Astrocyte of the spinal cord (primary cell): ENCODE measurements around the gene ANKRD24.

Experiments used
- DNase-seq: peaks from one replicate; pipeline ENCODE4 v3.0.0; 2011; ENCODE audit warnings: low read depth, low spot score
- H3K4me3 ChIP-seq: 2 replicates; pipeline ENCODE4 v1.5.1; 2011; ENCODE audit warnings: low read depth, mild to moderate bottlenecking, low read length, moderate library complexity
- in situ Hi-C: cut with HindIII; loops from 2 replicates; pipeline ENCODE4 v1.10.0; 2017; ENCODE audit warnings: low sequenced_read_pairs
- TF ChIP-seq, protein P1 (sequence below): IDR thresholded peaks from 2 replicates; pipeline ENCODE4 v1.5.1; 2012; ENCODE audit warnings: low read depth, mild to moderate bottlenecking, low read length, inconsistent platforms

The ANKRD24 gene

DNA sequence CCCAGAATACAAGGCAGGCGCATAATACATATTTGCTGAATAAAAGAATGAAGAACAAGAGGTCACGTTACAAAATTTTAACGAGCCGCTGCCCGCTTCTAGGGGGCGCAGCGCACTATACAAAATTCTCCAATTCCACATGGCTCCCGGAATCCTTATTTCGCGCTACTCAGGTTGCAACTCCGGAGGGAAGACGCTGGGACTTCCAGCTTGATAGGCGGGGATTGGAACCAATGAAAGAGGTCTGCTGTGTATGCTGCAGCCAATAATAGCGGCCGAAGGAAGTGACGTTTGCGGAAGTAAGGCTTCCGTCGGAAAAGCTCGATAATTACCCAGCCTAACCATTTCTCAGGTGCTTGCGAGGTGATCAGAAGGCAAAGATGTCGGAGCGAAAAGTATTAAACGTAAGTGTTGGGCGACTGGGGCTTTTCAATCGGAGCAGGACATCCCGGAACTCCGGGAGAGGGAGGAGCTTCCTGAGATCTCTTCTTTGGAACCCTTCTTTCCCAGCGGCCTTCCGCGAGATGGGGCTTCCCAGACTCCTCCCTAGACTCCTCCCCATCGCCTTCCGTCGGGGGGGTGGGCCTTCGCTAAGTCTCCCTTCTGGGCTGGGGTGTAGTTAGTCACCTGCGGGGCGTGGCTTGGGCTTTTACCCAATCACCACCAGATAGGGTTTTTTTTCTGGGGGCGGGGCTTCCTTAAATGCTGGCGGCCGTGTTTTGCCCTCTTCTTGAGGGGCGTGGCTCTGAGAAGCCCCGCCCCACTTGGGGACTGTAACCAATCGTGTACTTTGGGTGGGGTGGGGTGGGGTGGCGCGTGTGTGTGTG lies 64.5 kb downstream of the ANKRD24 start, which contains the start of gene YJU2:
YJU2 (plus strand) TSS at position 314 of the 827 bp plus-strand sequence; CDS start at position 381, 67 bp downstream.
- peak within 1 kb of the TSS; percentile 86 for H3K4me3 ChIP-seq
- DNase-seq, result peak; percentile 99
- in situ Hi-C loops, result no loop called here
- TF ChIP-seq, protein P1, sequence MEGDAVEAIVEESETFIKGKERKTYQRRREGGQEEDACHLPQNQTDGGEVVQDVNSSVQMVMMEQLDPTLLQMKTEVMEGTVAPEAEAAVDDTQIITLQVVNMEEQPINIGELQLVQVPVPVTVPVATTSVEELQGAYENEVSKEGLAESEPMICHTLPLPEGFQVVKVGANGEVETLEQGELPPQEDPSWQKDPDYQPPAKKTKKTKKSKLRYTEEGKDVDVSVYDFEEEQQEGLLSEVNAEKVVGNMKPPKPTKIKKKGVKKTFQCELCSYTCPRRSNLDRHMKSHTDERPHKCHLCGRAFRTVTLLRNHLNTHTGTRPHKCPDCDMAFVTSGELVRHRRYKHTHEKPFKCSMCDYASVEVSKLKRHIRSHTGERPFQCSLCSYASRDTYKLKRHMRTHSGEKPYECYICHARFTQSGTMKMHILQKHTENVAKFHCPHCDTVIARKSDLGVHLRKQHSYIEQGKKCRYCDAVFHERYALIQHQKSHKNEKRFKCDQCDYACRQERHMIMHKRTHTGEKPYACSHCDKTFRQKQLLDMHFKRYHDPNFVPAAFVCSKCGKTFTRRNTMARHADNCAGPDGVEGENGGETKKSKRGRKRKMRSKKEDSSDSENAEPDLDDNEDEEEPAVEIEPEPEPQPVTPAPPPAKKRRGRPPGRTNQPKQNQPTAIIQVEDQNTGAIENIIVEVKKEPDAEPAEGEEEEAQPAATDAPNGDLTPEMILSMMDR, result peak; percentile 56

DNA sequence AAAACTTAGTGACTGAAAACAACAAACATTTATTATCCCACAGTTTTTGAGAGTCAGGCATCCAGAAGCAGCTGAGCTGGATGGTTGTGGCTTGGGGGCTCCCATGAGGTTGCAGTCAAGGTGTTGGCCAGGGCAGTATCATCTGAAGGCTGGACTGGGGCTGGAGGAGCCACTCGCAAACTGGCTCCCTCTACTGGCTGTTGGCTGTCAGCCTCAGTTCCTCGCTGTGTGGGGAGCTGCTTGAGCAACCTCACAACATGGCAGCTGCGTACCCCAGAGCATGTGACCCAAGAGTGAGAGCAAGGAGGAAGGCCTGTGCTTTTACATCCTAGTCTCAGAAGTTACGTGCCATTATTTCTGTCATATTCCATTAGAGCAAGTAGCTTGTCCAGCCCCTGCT lies 74.1 kb downstream of the ANKRD24 start:
- DNase-seq, result no peak
- TF ChIP-seq, protein P1, result peak; percentile 7
- H3K4me3 ChIP-seq, result no peak overlapping the region
- in situ Hi-C loops, result no loop called here

DNA sequence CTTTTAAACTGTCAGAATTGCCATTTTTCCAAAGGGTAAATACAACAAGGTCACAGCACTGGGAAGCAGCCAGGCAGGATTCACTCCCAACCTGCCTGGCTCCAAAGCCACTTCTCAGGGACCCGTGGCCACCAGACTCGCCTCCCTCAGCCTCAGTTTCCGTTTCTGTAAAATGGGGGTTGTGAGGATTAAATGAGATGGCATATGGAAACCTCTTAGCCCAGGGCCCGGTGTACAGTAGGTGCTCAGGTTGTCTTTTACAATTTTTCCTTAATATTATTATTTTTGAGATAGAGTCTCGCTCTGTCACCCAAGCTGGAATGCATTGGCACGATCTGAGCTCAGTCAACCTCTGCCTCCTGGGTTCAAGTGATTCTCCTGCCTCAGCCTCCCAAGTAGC lies 74.5 kb downstream of the ANKRD24 start:
- DNase-seq, result no peak
- TF ChIP-seq, protein P1, result no peak
- H3K4me3 ChIP-seq, result no peak overlapping the region
- in situ Hi-C loops, result no loop called here

DNA sequence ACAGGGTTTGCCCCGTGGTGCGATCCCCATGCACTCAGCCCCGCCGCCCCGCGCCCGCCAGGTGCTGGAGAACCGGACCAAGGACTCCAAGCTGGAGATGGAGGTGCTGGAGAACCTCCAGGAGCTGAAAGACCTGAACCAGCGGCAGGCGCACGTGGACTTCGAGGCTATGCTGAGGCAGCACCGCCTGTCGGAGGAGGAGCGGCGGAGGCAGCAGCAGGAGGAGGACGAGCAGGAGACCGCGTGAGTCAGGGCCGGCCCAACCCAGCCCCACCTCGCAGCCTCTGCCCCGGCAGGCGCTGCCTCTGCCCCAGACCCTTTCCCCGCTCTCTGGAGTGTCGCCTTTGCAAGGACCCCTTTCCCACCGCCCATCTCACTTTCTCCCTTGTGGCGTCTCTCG lies 75.7 kb downstream of the ANKRD24 start:
- in situ Hi-C loops, result no loop called here

DNA sequence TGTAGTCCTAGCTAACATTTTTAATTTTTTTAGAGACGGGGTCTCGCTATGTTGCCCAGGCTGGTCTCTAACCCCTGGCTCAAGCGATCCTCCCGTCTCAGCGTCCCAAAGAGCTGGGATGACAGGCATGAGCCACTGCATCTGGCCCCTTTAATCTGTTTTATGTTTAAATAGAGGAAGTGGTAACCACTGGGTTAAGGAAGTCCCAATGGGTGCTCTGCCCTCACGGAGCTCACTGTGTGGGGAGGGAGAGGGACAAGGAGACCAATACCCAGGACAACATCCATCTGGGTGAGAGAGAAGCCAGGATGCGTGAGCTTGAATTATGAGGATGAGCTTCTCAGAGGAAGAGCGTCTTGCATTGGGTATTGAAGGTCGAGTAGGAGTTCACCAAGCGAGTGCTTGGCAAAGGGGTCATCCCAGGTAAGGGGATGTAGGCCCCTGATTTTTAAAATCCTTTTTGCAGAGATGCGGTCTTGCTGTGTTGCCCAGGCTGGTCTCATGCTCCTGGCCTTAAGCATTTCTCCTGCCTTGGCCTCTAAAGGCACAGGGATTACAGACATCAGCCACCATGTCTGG lies 78.2 kb downstream of the ANKRD24 start:
- no peak overlapping the region for H3K4me3 ChIP-seq
- in situ Hi-C loops, result no loop called here
- TF ChIP-seq, protein P1, result no peak
- DNase-seq, result no peak

More for the DNA sequence above, 75.7 kb downstream of the ANKRD24 start:
- H3K4me3 ChIP-seq, result no peak overlapping the region
- TF ChIP-seq, protein P1, result no peak
- no peak for DNase-seq

DNA sequence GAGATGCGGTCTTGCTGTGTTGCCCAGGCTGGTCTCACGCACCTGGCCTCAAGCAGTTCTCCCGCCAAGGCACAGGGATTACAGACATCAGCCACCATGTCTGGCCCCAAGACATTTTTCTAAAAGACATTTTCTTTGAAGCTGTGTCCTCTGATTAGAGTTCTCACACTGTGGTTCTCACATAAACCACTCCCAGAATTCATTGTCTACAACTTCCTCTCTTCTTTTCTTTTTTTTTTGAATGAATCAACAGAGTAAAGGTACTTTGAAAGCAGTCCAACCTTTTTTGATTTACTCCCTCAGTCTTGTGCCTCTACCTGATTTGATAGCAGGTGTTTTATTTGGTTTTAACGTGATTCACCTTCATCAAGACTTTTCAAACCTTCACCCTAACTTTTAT lies 82.3 kb downstream of the ANKRD24 start:
- in situ Hi-C loops, result no loop called here
- no peak overlapping the region for H3K4me3 ChIP-seq
- TF ChIP-seq, protein P1, result no peak
- no peak for DNase-seq
